ENCODE measurements around the gene MAML2.
A peak's percentile ranks its signal among the peaks of the same experiment; 100 is the strongest.

Gene MAML2
- long read RNA-seq, result 0 reads

GRCh38 chr11:96342961-96343711 lies at the start of gene MAML2:
MAML2 (minus strand) TSS chr11:96343195; CDS start chr11:96341895, 1,300 bp downstream.
- Histone ChIP-seq H3K4me3 (replicated peaks; ENCODE audit: insufficient read depth, low read length) (peak within 1 kb of the TSS; percentile 52), H3K27ac (replicated peaks) (no peak within 1 kb of the TSS), H3K27me3 (ENCODE audit: insufficient read depth, poor library complexity, severe bottlenecking) (no peaks in the 10 kb centered on the region)
- TF ChIP-seq REST (IDR thresholded peaks at IDR 0.05; ENCODE audit: insufficient replicate concordance, low read depth) (no peak), POLR2AphosphoS5 (IDR thresholded peaks at IDR 0.05; ENCODE audit: low read depth) (no peak), CTCF (IDR thresholded peaks at IDR 0.05; ENCODE audit: insufficient read depth, low read length) (peak; percentile 92), SPI1 (IDR thresholded peaks at IDR 0.05; ENCODE audit: borderline replicate concordance, low read depth) (no peak; the same call in 1 of the 2 replicates), GABPA (IDR thresholded peaks at IDR 0.05; ENCODE audit: low read depth) (no peak)
- peak; percentile 62 to 91 for DNase-seq (ENCODE audit: low read depth in 1 of 2, low spot score in 1 of 2)

- no peak for DNase-seq (ENCODE audit: low read depth in 1 of 2, low spot score in 1 of 2)
- no peak overlapping the region for H3K27ac ChIP-seq (replicated peaks)
- TF ChIP-seq POLR2AphosphoS5 (IDR thresholded peaks at IDR 0.05; ENCODE audit: low read depth) (no peak), SPI1 (IDR thresholded peaks at IDR 0.05; ENCODE audit: borderline replicate concordance, low read depth) (no peak), REST (IDR thresholded peaks at IDR 0.05; ENCODE audit: insufficient replicate concordance, low read depth) (no peak), CTCF (IDR thresholded peaks at IDR 0.05; ENCODE audit: insufficient read depth, low read length) (no peak), GABPA (IDR thresholded peaks at IDR 0.05; ENCODE audit: low read depth) (no peak)
- no peak overlapping the region for H3K4me3 ChIP-seq (replicated peaks; ENCODE audit: insufficient read depth, low read length)
- no peaks in the 10 kb centered on the region for H3K27me3 ChIP-seq (ENCODE audit: insufficient read depth, poor library complexity, severe bottlenecking)
These were observed 48.8 kb upstream of the MAML2 start for GRCh38 chr11:96391698-96392307.

GRCh38 chr11:96390488-96390792 lies 47.4 kb upstream of the MAML2 start:
- DNase-seq (ENCODE audit: low read depth in 1 of 2, low spot score in 1 of 2), result no peak
- Histone ChIP-seq H3K27ac (replicated peaks) (peak overlapping the region; percentile 81), H3K4me3 (replicated peaks; ENCODE audit: insufficient read depth, low read length) (peak overlapping the region; percentile 98), H3K27me3 (ENCODE audit: insufficient read depth, poor library complexity, severe bottlenecking) (no peaks in the 10 kb centered on the region)
- TF ChIP-seq REST (IDR thresholded peaks at IDR 0.05; ENCODE audit: insufficient replicate concordance, low read depth) (no peak), SPI1 (IDR thresholded peaks at IDR 0.05; ENCODE audit: borderline replicate concordance, low read depth) (no peak), CTCF (IDR thresholded peaks at IDR 0.05; ENCODE audit: insufficient read depth, low read length) (no peak), GABPA (IDR thresholded peaks at IDR 0.05; ENCODE audit: low read depth) (no peak), POLR2AphosphoS5 (IDR thresholded peaks at IDR 0.05; ENCODE audit: low read depth) (no peak)

Data from HL-60 (cell line).